Astrocyte (in vitro differentiated cells and primary cell): ENCODE data around the gene RASGRF2. TPM values are rescaled to one million over a fixed set of nuclear protein-coding genes. Genes with fewer than 3 reads are reported as not detected.

Experiments
- DNase-seq: peaks from one replicate; pipeline ENCODE4 v3.0.0-alpha.2; 2010; ENCODE audit warnings: low read depth
- FAIRE-seq: peaks from 2 replicates; lab custom pipeline; 2011; peaks lifted over from hg19 to GRCh38; lab: Jason Lieb, UNC
- H2AFZ ChIP-seq: 2 replicates; pipeline ENCODE4 v1.6.0; 2012; ENCODE audit warnings: low read depth, low read length, inconsistent platforms
- H3K27ac ChIP-seq: 2 replicates; pipeline ENCODE4 v1.5.1; 2011; ENCODE audit warnings: low read depth, low read length, inconsistent platforms
- H3K27me3 ChIP-seq: 2 replicates; pipeline ENCODE4 v1.6.0; 2011; ENCODE audit warnings: low read length, inconsistent platforms; ENCODE audit not compliant: insufficient read depth
- H3K36me3 ChIP-seq: 2 replicates; pipeline ENCODE4 v1.5.1; 2011; ENCODE audit warnings: low read length, inconsistent platforms; ENCODE audit not compliant: insufficient read depth
- H3K4me1 ChIP-seq: 2 replicates; pipeline ENCODE4 v1.5.1; 2011; ENCODE audit warnings: low read length, inconsistent platforms; ENCODE audit not compliant: insufficient read depth
- H3K4me2 ChIP-seq: 2 replicates; pipeline ENCODE4 v1.6.0; 2012; ENCODE audit warnings: low read length, inconsistent platforms
- H3K4me3 ChIP-seq: 2 replicates; pipeline ENCODE4 v1.5.1; 2011; ENCODE audit warnings: low read depth, mild to moderate bottlenecking, low read length, inconsistent platforms; ENCODE audit not compliant: insufficient read depth
- H3K79me2 ChIP-seq: 2 replicates; pipeline ENCODE4 v1.6.0; 2012; ENCODE audit warnings: mild to moderate bottlenecking, low read length, inconsistent platforms; ENCODE audit not compliant: insufficient read depth
- H3K9ac ChIP-seq: 2 replicates; pipeline ENCODE4 v1.6.0; 2012; ENCODE audit warnings: mild to moderate bottlenecking, low read length, inconsistent platforms
- H3K9me3 ChIP-seq: 2 replicates; pipeline ENCODE4 v1.5.1; 2012; ENCODE audit warnings: low read depth, mild to moderate bottlenecking, low read length, inconsistent platforms; ENCODE audit not compliant: insufficient read depth
- H4K20me1 ChIP-seq: 2 replicates; pipeline ENCODE4 v1.6.0; 2012; ENCODE audit warnings: low read length, inconsistent platforms; ENCODE audit not compliant: insufficient read depth
- H3K27ac Mint-ChIP-seq: one replicate; pipeline ENCODE4 v1.8.0; 2021; ENCODE audit warnings: mild to moderate bottlenecking, mixed read lengths; ENCODE audit not compliant: unreplicated experiment
- H3K27me3 Mint-ChIP-seq: one replicate; pipeline ENCODE4 v1.8.0; 2021; ENCODE audit warnings: low read depth, mixed read lengths; ENCODE audit not compliant: unreplicated experiment
- H3K36me3 Mint-ChIP-seq: one replicate; pipeline ENCODE4 v1.8.0; 2021; ENCODE audit warnings: low read depth, mixed read lengths; ENCODE audit not compliant: unreplicated experiment
- H3K4me1 Mint-ChIP-seq: one replicate; pipeline ENCODE4 v1.8.0; 2021; ENCODE audit warnings: low read depth, mixed read lengths; ENCODE audit not compliant: unreplicated experiment
- H3K4me3 Mint-ChIP-seq: one replicate; pipeline ENCODE4 v1.8.0; 2021; ENCODE audit warnings: mild to moderate bottlenecking, moderate library complexity, mixed read lengths; ENCODE audit not compliant: unreplicated experiment
- H3K9me3 Mint-ChIP-seq: one replicate; pipeline ENCODE4 v1.8.0; 2021; ENCODE audit warnings: mild to moderate bottlenecking, mixed read lengths; ENCODE audit not compliant: unreplicated experiment
- CTCF ChIP-seq: IDR thresholded peaks from 2 replicates; pipeline ENCODE4 v1.5.1; 2011; ENCODE audit warnings: low read depth, mild to moderate bottlenecking, inconsistent platforms, low read length, moderate library complexity; ENCODE audit not compliant: insufficient read depth
- EZH2 ChIP-seq: IDR thresholded peaks from 2 replicates; pipeline ENCODE4 v1.6.1; 2012; ENCODE audit warnings: mild to moderate bottlenecking, low read length, inconsistent platforms; ENCODE audit not compliant: insufficient read depth
- total RNA-seq: library from RNA; stranded (reverse); gene quantifications from 2 replicates; pipeline ENCODE4 v1.2.1, GENCODE V29; 2021

The RASGRF2 gene
- total RNA-seq, 1 donor from 2014 or later: 8.0 TPM

GRCh38 chr5:81164476-81164875 lies 204.3 kb downstream of the RASGRF2 start:
- Histone ChIP-seq H3K9me3 (no peaks in the 10 kb centered on the region), H3K36me3 (no peaks in the 10 kb centered on the region), H3K4me1 (no peaks in the 10 kb centered on the region), H3K4me2 (peak overlapping the region; percentile 24), H3K27me3 (no peaks in the 10 kb centered on the region), H3K79me2 (no peaks in the 10 kb centered on the region), H2AFZ (no peak overlapping the region), H4K20me1 (no peaks in the 10 kb centered on the region), H3K9ac (peak overlapping the region; percentile 3), H3K27ac (no peak overlapping the region), H3K4me3 (no peak overlapping the region)
- Mint-ChIP-seq H3K4me1 (peaks cover 14% of the 10 kb centered on the region), H3K27ac (peak overlapping the region; percentile 97), H3K9me3 (peaks cover 2% of the 10 kb centered on the region), H3K4me3 (peak overlapping the region; percentile 6), H3K36me3 (no peaks in the 10 kb centered on the region), H3K27me3 (peaks cover 3% of the 10 kb centered on the region)
- TF ChIP-seq CTCF (no peak), EZH2 (no peak)
- DNase-seq (peak; percentile 71), FAIRE-seq (no peak)

GRCh38 chr5:81164936-81165335 lies 204.8 kb downstream of the RASGRF2 start:
- peak overlapping the region; percentile 51 for H3K4me3 Mint-ChIP-seq
- Histone ChIP-seq H3K4me1 (no peaks in the 10 kb centered on the region), H4K20me1 (no peaks in the 10 kb centered on the region), H3K27ac (peak overlapping the region; percentile 27), H3K9me3 (no peaks in the 10 kb centered on the region), H3K79me2 (no peaks in the 10 kb centered on the region), H2AFZ (no peak overlapping the region), H3K27me3 (no peaks in the 10 kb centered on the region), H3K4me2 (peak overlapping the region; percentile 24), H3K36me3 (no peaks in the 10 kb centered on the region), H3K4me3 (no peak overlapping the region), H3K9ac (peak overlapping the region; percentile 3)
- TF ChIP-seq CTCF (no peak), EZH2 (no peak)
- H3K27ac Mint-ChIP-seq: peak overlapping the region; percentile 97
- H3K27me3 Mint-ChIP-seq: peaks cover 3% of the 10 kb centered on the region
- FAIRE-seq (no peak), DNase-seq (peak; percentile 92)
- peaks cover 14% of the 10 kb centered on the region for H3K4me1 Mint-ChIP-seq
- H3K36me3 Mint-ChIP-seq: no peaks in the 10 kb centered on the region
- peaks cover 4% of the 10 kb centered on the region for H3K9me3 Mint-ChIP-seq

- Histone ChIP-seq H3K27ac (peak overlapping the region; percentile 27), H3K4me3 (no peak overlapping the region), H3K4me2 (peak overlapping the region; percentile 24), H3K4me1 (no peaks in the 10 kb centered on the region), H3K9ac (no peak overlapping the region), H3K36me3 (no peaks in the 10 kb centered on the region), H3K27me3 (no peaks in the 10 kb centered on the region), H3K9me3 (no peaks in the 10 kb centered on the region), H4K20me1 (no peaks in the 10 kb centered on the region), H3K79me2 (no peaks in the 10 kb centered on the region), H2AFZ (no peak overlapping the region)
- Mint-ChIP-seq H3K27me3 (peaks cover 3% of the 10 kb centered on the region), H3K27ac (peak overlapping the region; percentile 97), H3K36me3 (no peaks in the 10 kb centered on the region), H3K4me3 (no peak overlapping the region), H3K4me1 (peaks cover 14% of the 10 kb centered on the region), H3K9me3 (peaks cover 4% of the 10 kb centered on the region)
- FAIRE-seq: no peak
- TF ChIP-seq CTCF: peak; percentile 76
- TF ChIP-seq EZH2: no peak
- DNase-seq: peak; percentile 64
Observed at GRCh38 chr5:81165493-81166119, 205.4 kb downstream of the RASGRF2 start.
